NCI-H2081 (cell line): ENCODE results near the gene SPRR2E.
"Not testable (repeated sequence)": the region's sequence is repeated elsewhere in the genome, so short reads cannot be mapped to it uniquely, and the experiment has no call there.

Source experiments
- DNase-seq, 2 experiments: peaks; one replicate each; lab custom pipeline; 2025; lab: John Stamatoyannopoulos, UW

The SPRR2E gene

GRCh38 chr1:153058826-153059784 is 35.2 kb downstream of the SPRR2E start:
- DNase-seq = no peak

GRCh38 chr1:153058154-153058553 is 36.2 kb downstream of the SPRR2E start:
- DNase-seq = no peak

- no peak for DNase-seq
Observed at GRCh38 chr1:153057375-153057774, 37.0 kb downstream of the SPRR2E start, which contains the start of gene SPRR2A. Gene SPRR2A, minus strand, starts transcription at chr1:153057512. Its CDS starts 777 bp downstream, at chr1:153056735.

GRCh38 chr1:153056111-153056510 is 38.2 kb downstream of the SPRR2E start:
- not testable (repeated sequence) for DNase-seq

GRCh38 chr1:153049211-153049610 is 45.1 kb downstream of the SPRR2E start:
- DNase-seq = no peak
